HEK293 (cell line): ENCODE data around the gene EMSY.

Experiments
- CTCF ChIA-PET: fragments of 350-600 bp; formaldehyde crosslinking; extraction: SDS; loops from one replicate; lab custom pipeline; 2021; ENCODE audit warnings: antibody characterized with exemption; lab: Yijun Ruan, JAX
- POLR2A ChIA-PET: fragments of 300-600 bp; formaldehyde crosslinking; extraction: SDS; loops from one replicate; lab custom pipeline; 2020; ENCODE audit warnings: antibody characterized with exemption, inconsistent platforms; lab: Yijun Ruan, JAX
- H3K27ac ChIP-seq: fragments of 200-500 bp; sonication (Bioruptor generic); 2 replicates; pipeline ENCODE4 v1.5.1; 2014; ENCODE audit warnings: low read depth, low read length, control low read depth, inconsistent platforms; ENCODE audit errors: extremely low read depth
- H3K36me3 ChIP-seq, 2 experiments: fragments of 200-500 bp in 1 of 2; sonication (Bioruptor generic) in 1 of 2; 1 replicate in 1 of 2; 2 replicates in 1 of 2; pipeline ENCODE4 v1.5.1; 2014 to 2017; ENCODE audit warnings: inconsistent platforms in 2 of 2, low read length in 2 of 2; ENCODE audit not compliant: control insufficient read depth in 2 of 2, insufficient read depth in 1 of 2
- H3K4me1 ChIP-seq: fragments of 200-500 bp; sonication (Bioruptor generic); 2 replicates; pipeline ENCODE4 v1.5.1; 2014; ENCODE audit warnings: mild to moderate bottlenecking, low read length, inconsistent platforms; ENCODE audit not compliant: control insufficient read depth, insufficient read depth
- H3K4me3 ChIP-seq: 2 replicates; pipeline ENCODE4 v1.5.1; 2011; ENCODE audit warnings: low read depth, mild to moderate bottlenecking, control low read depth, low read length, moderate library complexity
- H3K9me3 ChIP-seq: fragments of 200-500 bp; sonication (Bioruptor generic); 2 replicates; pipeline ENCODE4 v1.5.1; 2014; ENCODE audit warnings: low read depth, low read length, inconsistent platforms; ENCODE audit not compliant: control insufficient read depth, insufficient read depth
- GLIS1 ChIP-seq: fragments of 450-650 bp; formaldehyde crosslinking; IDR thresholded peaks from 2 replicates; pipeline ENCODE4 v1.5.1; 2016; ENCODE audit warnings: missing biosample characterization, missing genetic modification characterization
- ZFP37 ChIP-seq: fragments of 450-650 bp; formaldehyde crosslinking; IDR thresholded peaks from 2 replicates; pipeline ENCODE4 v1.5.1; 2016; ENCODE audit warnings: missing biosample characterization, missing genetic modification characterization
- ZNF174 ChIP-seq: fragments of 450-650 bp; formaldehyde crosslinking; IDR thresholded peaks from 2 replicates; pipeline ENCODE4 v1.5.0; 2017; ENCODE audit warnings: missing biosample characterization, mild to moderate bottlenecking, missing genetic modification characterization
- ZNF311 ChIP-seq: fragments of 450-650 bp; formaldehyde crosslinking; IDR thresholded peaks from 2 replicates; pipeline ENCODE4 v1.5.1; 2017; ENCODE audit warnings: missing biosample characterization, missing genetic modification characterization, borderline replicate concordance
- ZNF426 ChIP-seq: fragments of 450-650 bp; formaldehyde crosslinking; IDR thresholded peaks from 2 replicates; pipeline ENCODE4 v1.5.1; 2017; ENCODE audit warnings: missing biosample characterization, missing genetic modification characterization, mild to moderate bottlenecking, inconsistent platforms, moderate library complexity
- ZNF629 ChIP-seq: fragments of 450-650 bp; formaldehyde crosslinking; IDR thresholded peaks from 2 replicates; pipeline ENCODE4 v1.5.1; 2017; ENCODE audit warnings: missing biosample characterization, missing genetic modification characterization
- ZNF654 ChIP-seq: fragments of 450-650 bp; formaldehyde crosslinking; IDR thresholded peaks from 2 replicates; pipeline ENCODE4 v1.5.1; 2016; ENCODE audit warnings: low read depth, missing biosample characterization, missing genetic modification characterization
- ZNF76 ChIP-seq: fragments of 450-650 bp; formaldehyde crosslinking; IDR thresholded peaks from 2 replicates; pipeline ENCODE4; 2016; ENCODE audit warnings: low read depth, missing biosample characterization, missing genetic modification characterization, borderline replicate concordance
- TF ChIP-seq, protein P1 (sequence below): fragments of 450-650 bp; IDR thresholded peaks from 2 replicates; pipeline ENCODE4 v1.5.1; 2018; ENCODE audit warnings: missing biosample characterization, missing genetic modification characterization
- TF ChIP-seq, protein P2 (sequence below): fragments of 450-650 bp; formaldehyde crosslinking; IDR thresholded peaks from 2 replicates; pipeline ENCODE4 v1.5.1; 2016; ENCODE audit warnings: missing biosample characterization, missing genetic modification characterization

The EMSY gene

DNA sequence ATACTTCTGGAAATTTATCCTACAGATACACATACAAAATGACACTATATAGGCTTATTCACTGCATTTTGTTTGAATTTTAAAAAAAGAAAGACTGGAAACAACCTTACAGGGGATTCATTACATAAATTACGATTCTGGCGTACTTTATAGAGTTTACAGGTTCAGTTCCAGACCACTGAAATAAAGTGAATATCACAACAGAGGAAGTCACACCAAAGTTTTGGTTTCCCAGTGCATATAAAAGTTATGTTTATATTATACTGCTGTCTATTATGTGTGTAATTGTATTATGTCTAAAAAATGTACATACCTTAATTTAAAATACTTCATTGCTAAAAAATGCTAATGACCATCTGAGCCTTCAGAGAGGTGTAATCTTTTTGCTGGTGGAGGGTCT lies 62.0 kb downstream of the EMSY start (continued):
- TF ChIP-seq ZNF426 (tag by site-specific recombination), result no peak
- no peak for TF ChIP-seq ZNF76
- TF ChIP-seq ZNF629, result no peak
- no peak for TF ChIP-seq ZNF311 (tag by site-specific recombination)
- TF ChIP-seq ZFP37 (tag by site-specific recombination), result no peak
- no peak for TF ChIP-seq ZNF174 (tag by site-specific recombination)

DNA sequence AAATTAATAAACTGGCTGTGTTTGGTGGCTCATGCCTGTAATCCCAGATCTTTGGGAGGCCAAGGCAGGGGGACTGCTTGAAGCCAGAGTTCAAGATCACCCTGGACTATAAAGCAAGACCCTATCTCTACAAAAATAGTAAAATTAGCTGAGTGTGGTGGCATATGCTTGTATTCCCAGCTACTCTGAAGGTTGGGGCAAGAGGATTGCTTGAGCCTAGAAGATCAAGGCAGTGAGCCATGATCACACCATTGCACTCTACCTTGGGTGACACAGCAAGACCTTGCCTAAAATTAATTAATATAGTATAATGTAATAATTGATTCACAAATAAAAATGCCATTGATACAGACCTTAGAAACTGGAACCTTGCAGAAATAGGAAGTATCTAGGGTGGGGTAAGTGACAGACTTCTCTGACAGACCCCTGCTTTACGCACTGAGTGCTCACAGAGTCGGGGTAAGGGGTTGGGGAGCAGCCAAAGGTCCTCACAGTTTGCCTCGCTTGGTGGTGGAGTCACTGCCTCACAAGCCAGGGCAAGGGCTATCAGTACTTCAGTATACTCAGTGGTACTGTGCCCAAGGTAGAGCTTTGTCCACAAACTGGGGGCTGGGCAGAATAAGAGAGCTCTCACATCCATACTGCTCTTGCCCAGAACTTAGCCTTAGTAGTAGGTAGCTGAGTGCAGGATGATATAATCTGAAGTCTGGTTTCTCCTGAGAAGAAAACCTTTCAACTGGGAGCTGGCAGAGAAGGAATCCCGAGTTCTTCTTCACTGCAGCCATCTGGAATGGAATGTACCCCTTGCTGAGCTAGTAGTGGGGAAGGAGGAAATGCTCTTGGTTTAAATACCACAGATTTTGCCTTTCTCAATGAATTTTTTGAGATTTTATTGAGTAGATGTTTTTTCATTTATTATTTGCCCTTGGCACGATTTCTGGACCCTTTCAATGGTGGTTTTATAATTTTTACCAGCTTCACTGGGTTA lies 65.5 kb downstream of the EMSY start:
- ChIA-PET CTCF (interaction anchor here (1.4 kb wide), 1 partner anchor 302 kb away, joined by 6 read pairs; no protein-coding TSS in a partner anchor), POLR2A (interaction anchor here (0.5 kb wide), 1 partner anchor 138 kb away, joined by 5 read pairs; no protein-coding TSS in a partner anchor)
- H3K4me3 ChIP-seq, result no peak overlapping the region
- H3K27ac ChIP-seq, result no peak overlapping the region
- peaks cover 0 to 9% of the 10 kb centered on the region in 2 experiments; a peak in 1 of 3 replicates for H3K36me3 ChIP-seq
- H3K9me3 ChIP-seq, result no peaks in the 10 kb centered on the region
- H3K4me1 ChIP-seq, result no peaks in the 10 kb centered on the region
- TF ChIP-seq, protein P1, sequence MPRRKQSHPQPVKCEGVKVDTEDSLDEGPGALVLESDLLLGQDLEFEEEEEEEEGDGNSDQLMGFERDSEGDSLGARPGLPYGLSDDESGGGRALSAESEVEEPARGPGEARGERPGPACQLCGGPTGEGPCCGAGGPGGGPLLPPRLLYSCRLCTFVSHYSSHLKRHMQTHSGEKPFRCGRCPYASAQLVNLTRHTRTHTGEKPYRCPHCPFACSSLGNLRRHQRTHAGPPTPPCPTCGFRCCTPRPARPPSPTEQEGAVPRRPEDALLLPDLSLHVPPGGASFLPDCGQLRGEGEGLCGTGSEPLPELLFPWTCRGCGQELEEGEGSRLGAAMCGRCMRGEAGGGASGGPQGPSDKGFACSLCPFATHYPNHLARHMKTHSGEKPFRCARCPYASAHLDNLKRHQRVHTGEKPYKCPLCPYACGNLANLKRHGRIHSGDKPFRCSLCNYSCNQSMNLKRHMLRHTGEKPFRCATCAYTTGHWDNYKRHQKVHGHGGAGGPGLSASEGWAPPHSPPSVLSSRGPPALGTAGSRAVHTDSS (tag by site-specific recombination), result no peak
- TF ChIP-seq GLIS1, result peak; percentile 20; the same call in 1 of the 2 replicates

DNA sequence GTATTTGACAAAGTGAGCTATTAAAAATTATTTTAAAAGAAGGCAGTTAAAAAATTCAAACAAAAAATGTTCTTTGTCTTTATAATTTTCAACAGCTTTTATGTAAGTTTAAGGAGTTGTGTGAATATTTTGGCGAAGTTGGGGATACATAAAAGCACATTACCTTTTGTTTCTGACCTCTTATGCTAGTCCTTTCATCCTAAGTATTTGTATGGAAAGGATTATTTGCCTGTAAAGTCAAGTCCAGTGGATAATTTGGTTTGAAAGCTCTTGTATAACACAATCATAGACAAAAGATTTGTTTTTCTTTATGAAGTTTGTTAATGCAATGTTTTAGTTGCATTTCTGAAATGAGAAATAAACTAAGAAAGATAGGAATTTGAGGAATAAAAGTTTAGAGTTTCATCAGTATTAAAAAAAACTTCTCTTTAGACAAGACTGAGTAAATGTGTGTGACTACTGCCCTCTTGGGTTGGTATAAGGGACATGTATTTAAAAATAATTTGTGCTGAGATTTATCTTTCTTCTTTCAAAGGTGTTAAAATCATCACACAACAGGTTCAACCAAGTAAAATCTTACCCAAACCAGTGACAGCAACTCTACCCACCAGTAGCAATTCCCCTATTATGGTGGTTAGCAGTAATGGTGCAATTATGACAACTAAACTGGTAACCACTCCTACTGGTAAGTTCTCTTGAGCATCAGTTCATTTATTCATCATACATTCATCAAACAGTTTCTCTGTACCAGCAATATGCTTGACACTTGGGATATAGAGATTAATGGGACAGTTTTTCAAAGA lies 68.2 kb downstream of the EMSY start:
- POLR2A ChIA-PET, result no interaction called here

More for the DNA sequence above, 68.2 kb downstream of the EMSY start:
- TF ChIP-seq ZNF654 (tag by site-specific recombination), result peak; percentile 36
- TF ChIP-seq, protein P2, sequence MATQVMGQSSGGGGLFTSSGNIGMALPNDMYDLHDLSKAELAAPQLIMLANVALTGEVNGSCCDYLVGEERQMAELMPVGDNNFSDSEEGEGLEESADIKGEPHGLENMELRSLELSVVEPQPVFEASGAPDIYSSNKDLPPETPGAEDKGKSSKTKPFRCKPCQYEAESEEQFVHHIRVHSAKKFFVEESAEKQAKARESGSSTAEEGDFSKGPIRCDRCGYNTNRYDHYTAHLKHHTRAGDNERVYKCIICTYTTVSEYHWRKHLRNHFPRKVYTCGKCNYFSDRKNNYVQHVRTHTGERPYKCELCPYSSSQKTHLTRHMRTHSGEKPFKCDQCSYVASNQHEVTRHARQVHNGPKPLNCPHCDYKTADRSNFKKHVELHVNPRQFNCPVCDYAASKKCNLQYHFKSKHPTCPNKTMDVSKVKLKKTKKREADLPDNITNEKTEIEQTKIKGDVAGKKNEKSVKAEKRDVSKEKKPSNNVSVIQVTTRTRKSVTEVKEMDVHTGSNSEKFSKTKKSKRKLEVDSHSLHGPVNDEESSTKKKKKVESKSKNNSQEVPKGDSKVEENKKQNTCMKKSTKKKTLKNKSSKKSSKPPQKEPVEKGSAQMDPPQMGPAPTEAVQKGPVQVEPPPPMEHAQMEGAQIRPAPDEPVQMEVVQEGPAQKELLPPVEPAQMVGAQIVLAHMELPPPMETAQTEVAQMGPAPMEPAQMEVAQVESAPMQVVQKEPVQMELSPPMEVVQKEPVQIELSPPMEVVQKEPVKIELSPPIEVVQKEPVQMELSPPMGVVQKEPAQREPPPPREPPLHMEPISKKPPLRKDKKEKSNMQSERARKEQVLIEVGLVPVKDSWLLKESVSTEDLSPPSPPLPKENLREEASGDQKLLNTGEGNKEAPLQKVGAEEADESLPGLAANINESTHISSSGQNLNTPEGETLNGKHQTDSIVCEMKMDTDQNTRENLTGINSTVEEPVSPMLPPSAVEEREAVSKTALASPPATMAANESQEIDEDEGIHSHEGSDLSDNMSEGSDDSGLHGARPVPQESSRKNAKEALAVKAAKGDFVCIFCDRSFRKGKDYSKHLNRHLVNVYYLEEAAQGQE, result no peak
- H3K36me3 ChIP-seq, result peaks cover 0 to 12% of the 10 kb centered on the region in 2 experiments; a peak in 1 of 3 replicates
- CTCF ChIA-PET, result interaction anchor here (0.6 to 1.8 kb wide), 20 partner anchors 12 to 619 kb away, joined by 3 to 5 read pairs (median 3); no protein-coding TSS in a partner anchor
- no peak overlapping the region for H3K27ac ChIP-seq
- no peaks in the 10 kb centered on the region for H3K4me1 ChIP-seq
- H3K4me3 ChIP-seq, result no peak overlapping the region
- H3K9me3 ChIP-seq, result no peaks in the 10 kb centered on the region
